H9 (cell line): Measurements from ENCODE around the gene CEP170B. TPM values are rescaled to one million over a fixed set of nuclear protein-coding genes. Genes with fewer than 3 reads are reported as not detected.

ENCODE experiments used
- DNase-seq: peaks from one replicate; pipeline ENCODE4 v3.0.0-alpha.2; 2017
- H2AFZ ChIP-seq: one replicate; pipeline ENCODE4 v1.6.1; 2013; ENCODE audit warnings: mild to moderate bottlenecking, low read length, control low read depth, moderate library complexity
- H2AK5ac ChIP-seq: 2 replicates; pipeline ENCODE4 v1.6.1; 2013; ENCODE audit warnings: low read length, control low read depth, mixed read lengths; ENCODE audit not compliant: insufficient read length
- H2BK120ac ChIP-seq: one replicate; pipeline ENCODE4 v1.6.1; 2013; ENCODE audit warnings: low read depth, mild to moderate bottlenecking, low read length, control low read depth, inconsistent platforms; ENCODE audit not compliant: poor library complexity, severe bottlenecking
- H2BK12ac ChIP-seq: 2 replicates; pipeline ENCODE4 v1.6.1; 2013; ENCODE audit warnings: low read length, control low read depth, mixed read lengths, low read depth; ENCODE audit not compliant: insufficient read length
- H2BK15ac ChIP-seq: 2 replicates; pipeline ENCODE4 v1.6.1; 2013; ENCODE audit warnings: low read depth, low read length, control low read depth
- H2BK20ac ChIP-seq: one replicate; pipeline ENCODE4 v1.6.1; 2013; ENCODE audit warnings: low read depth, mild to moderate bottlenecking, low read length, control low read depth, inconsistent platforms; ENCODE audit not compliant: poor library complexity, severe bottlenecking
- H2BK5ac ChIP-seq: 2 replicates; pipeline ENCODE4 v1.6.1; 2013; ENCODE audit warnings: low read length, control low read depth, mixed read lengths; ENCODE audit not compliant: insufficient read length
- H3K14ac ChIP-seq: 2 replicates; pipeline ENCODE4 v1.6.1; 2013; ENCODE audit warnings: low read length, control low read depth; ENCODE audit not compliant: insufficient read depth
- H3K18ac ChIP-seq: 2 replicates; pipeline ENCODE4 v1.6.1; 2013; ENCODE audit warnings: low read depth, mild to moderate bottlenecking, mixed read lengths, low read length, control low read depth; ENCODE audit not compliant: insufficient read length
- H3K23ac ChIP-seq: 2 replicates; pipeline ENCODE4 v1.6.1; 2013; ENCODE audit warnings: low read length, control low read depth, mixed read lengths, low read depth; ENCODE audit not compliant: insufficient read length
- H3K23me2 ChIP-seq: 2 replicates; pipeline ENCODE4 v1.6.1; 2013; ENCODE audit warnings: low read depth, mild to moderate bottlenecking, mixed read lengths, low read length, control low read depth; ENCODE audit not compliant: insufficient read length, poor library complexity, severe bottlenecking
- H3K27ac ChIP-seq: 2 replicates; pipeline ENCODE4 v1.5.1; 2013; ENCODE audit warnings: low read length, control low read depth, mixed read lengths, low read depth; ENCODE audit not compliant: insufficient read length
- H3K27me3 ChIP-seq: 2 replicates; pipeline ENCODE4 v1.6.1; 2013; ENCODE audit warnings: low read length, control low read depth, inconsistent platforms; ENCODE audit not compliant: insufficient read depth
- H3K4ac ChIP-seq: 2 replicates; pipeline ENCODE4 v1.6.1; 2013; ENCODE audit warnings: low read depth, mild to moderate bottlenecking, control low read depth, inconsistent platforms, low read length, moderate library complexity
- H3K4me1 ChIP-seq: 2 replicates; pipeline ENCODE4 v1.6.1; 2013; ENCODE audit warnings: low read length, control low read depth, inconsistent platforms; ENCODE audit not compliant: insufficient read depth
- H3K4me2 ChIP-seq: 2 replicates; pipeline ENCODE4 v1.6.1; 2013; ENCODE audit warnings: low read length, control low read depth, mixed read lengths; ENCODE audit not compliant: insufficient read length, insufficient read depth
- H3K56ac ChIP-seq: 2 replicates; pipeline ENCODE4 v1.6.1; 2013; ENCODE audit warnings: low read depth, mild to moderate bottlenecking, mixed read lengths, low read length, control low read depth; ENCODE audit not compliant: insufficient read length
- H3K79me1 ChIP-seq: 2 replicates; pipeline ENCODE4 v1.6.1; 2013; ENCODE audit warnings: low read depth, mild to moderate bottlenecking, moderate library complexity, low read length, control low read depth, inconsistent platforms; ENCODE audit not compliant: insufficient read depth, poor library complexity, severe bottlenecking
- H3K79me2 ChIP-seq: 2 replicates; pipeline ENCODE4 v1.6.1; 2013; ENCODE audit warnings: low read length, control low read depth, inconsistent platforms; ENCODE audit not compliant: insufficient read depth
- H3K9ac ChIP-seq: 2 replicates; pipeline ENCODE4 v1.6.1; 2013; ENCODE audit warnings: low read length, control low read depth, mixed read lengths; ENCODE audit not compliant: insufficient read length; ENCODE audit errors: extremely low read depth
- H3K9me3 ChIP-seq: one replicate; pipeline ENCODE4 v1.6.1; 2013; ENCODE audit warnings: low read depth, low read length, inconsistent platforms; ENCODE audit not compliant: control insufficient read depth
- H3T11ph ChIP-seq: one replicate; pipeline ENCODE4 v1.6.1; 2013; ENCODE audit warnings: mild to moderate bottlenecking, low read length, control low read depth, inconsistent platforms
- H4K20me1 ChIP-seq: one replicate; pipeline ENCODE4 v1.6.1; 2013; ENCODE audit not compliant: control insufficient read depth, insufficient read length, insufficient read depth
- H4K5ac ChIP-seq: 2 replicates; pipeline ENCODE4 v1.6.1; 2013; ENCODE audit warnings: low read depth, mild to moderate bottlenecking, mixed read lengths, low read length, control low read depth; ENCODE audit not compliant: insufficient read length
- H4K8ac ChIP-seq: replicated peaks from 2 replicates; pipeline ENCODE4 v1.6.1; 2013; ENCODE audit warnings: low read length, control low read depth, mixed read lengths, low read depth; ENCODE audit not compliant: insufficient read length
- H4K91ac ChIP-seq: 2 replicates; pipeline ENCODE4 v1.6.1; 2013; ENCODE audit warnings: low read depth, mild to moderate bottlenecking, moderate library complexity, mixed read lengths, low read length, control low read depth; ENCODE audit not compliant: insufficient read length
- H3K27ac Mint-ChIP-seq, 3 experiments: 2 replicates in 2 of 3; 3 replicates in 1 of 3; pipeline ENCODE4 v1.8.0; 2020 to 2021; ENCODE audit warnings: mixed read lengths in 3 of 3, mild to moderate bottlenecking in 1 of 3, moderate library complexity in 1 of 3
- H3K27me3 Mint-ChIP-seq: 2 replicates; pipeline ENCODE4 v1.8.0; 2021; ENCODE audit warnings: low read depth, mild to moderate bottlenecking, moderate library complexity, mixed read lengths
- H3K36me3 Mint-ChIP-seq, 3 experiments: 2 replicates in 2 of 3; 3 replicates in 1 of 3; pipeline ENCODE4 v1.8.0; 2020 to 2021; ENCODE audit warnings: low read depth in 3 of 3, mixed read lengths in 3 of 3; ENCODE audit not compliant: insufficient read depth in 1 of 3
- H3K4me1 Mint-ChIP-seq, 2 experiments: 2 replicates each; pipeline ENCODE4 v1.8.0; 2020; ENCODE audit warnings: mixed read lengths in 2 of 2
- H3K4me3 Mint-ChIP-seq, 2 experiments: 2 replicates in 1 of 2; 3 replicates in 1 of 2; pipeline ENCODE4 v1.8.0; 2020 to 2021; ENCODE audit warnings: mild to moderate bottlenecking in 2 of 2, mixed read lengths in 2 of 2, moderate library complexity in 1 of 2
- H3K9me3 Mint-ChIP-seq, 2 experiments: 2 replicates in 1 of 2; 3 replicates in 1 of 2; pipeline ENCODE4 v1.8.0; 2020; ENCODE audit warnings: mild to moderate bottlenecking in 2 of 2, mixed read lengths in 2 of 2, moderate library complexity in 1 of 2
- CTCF ChIP-seq: fragments of 200-600 bp; sonication (generic); conservative IDR thresholded peaks from 3 replicates; pipeline ENCODE4 v1.8.0; 2021; ENCODE audit warnings: antibody characterized with exemption, mild to moderate bottlenecking
- WGBS: extraction: QIAGEN DNeasy Blood & Tissue Kit; methylation state at CpG from one replicate; pipeline ENCODE4 v1.1.7; 2013; ENCODE audit warnings: missing lambda C conversion rate, low lambda C conversion rate, mixed read lengths; ENCODE audit not compliant: insufficient read length; ENCODE audit errors: extremely low coverage; 5-methylcytosine and 5-hydroxymethylcytosine counted together
- total RNA-seq: library from RNA; stranded (reverse); gene quantifications from 2 replicates; pipeline ENCODE4 v1.2.1, GENCODE V29; 2021

The CEP170B gene
- total RNA-seq, 1 experiment from 2014 or later, result 28.8 TPM

GRCh38 chr14:104891121-104891551, 26.1 kb downstream of the CEP170B start:
- H2BK120ac ChIP-seq, result no peak overlapping the region
- no CpG with 5 or more reads among the region's 4 CpGs for WGBS
- H3K27ac Mint-ChIP-seq, result no peak overlapping the region

More at GRCh38 chr14:104891121-104891551, 26.1 kb downstream of the CEP170B start:
- no peak overlapping the region for H2BK15ac ChIP-seq
- H3K9ac ChIP-seq, result no peak overlapping the region
- no peak for TF ChIP-seq CTCF
- H3K23ac ChIP-seq, result no peak overlapping the region
- no peak overlapping the region for H3K18ac ChIP-seq
- H2BK12ac ChIP-seq, result no peak overlapping the region
- no peaks in the 10 kb centered on the region for H4K20me1 ChIP-seq
- H3K4me1 ChIP-seq, result no peaks in the 10 kb centered on the region
- no peaks in the 10 kb centered on the region for H3K79me1 ChIP-seq
- H4K91ac ChIP-seq, result no peak overlapping the region
- Mint-ChIP-seq H3K4me1 (peaks cover 2 to 5% of the 10 kb centered on the region in 2 experiments; a peak in 3 of 4 replicates), H3K9me3 (peaks cover 0 to 5% of the 10 kb centered on the region in 2 experiments; a peak in 1 of 5 replicates), H3K4me3 (no peak overlapping the region), H3K27me3 (no peaks in the 10 kb centered on the region; the same call in none of the 2 replicates), H3K36me3 (peaks cover 0 to 7% (median 0%) of the 10 kb centered on the region in 3 experiments; a peak in 2 of 7 replicates)
- H4K8ac ChIP-seq, result no peak overlapping the region
- no peak for DNase-seq
- no peak overlapping the region for H3K56ac ChIP-seq
- no peaks in the 10 kb centered on the region for H3K27me3 ChIP-seq
- H2AFZ ChIP-seq, result no peak overlapping the region
- no peaks in the 10 kb centered on the region for H3K79me2 ChIP-seq
- no peak overlapping the region for H2BK20ac ChIP-seq
- H2BK5ac ChIP-seq, result no peak overlapping the region
- no peak overlapping the region for H3K4me2 ChIP-seq
- no peak overlapping the region for H3K27ac ChIP-seq
- H2AK5ac ChIP-seq, result no peak overlapping the region
- no peak overlapping the region for H3K4ac ChIP-seq
- no peak overlapping the region for H3K14ac ChIP-seq
- H3K9me3 ChIP-seq, result no peaks in the 10 kb centered on the region
- no peak overlapping the region for H4K5ac ChIP-seq
- no peak overlapping the region for H3T11ph ChIP-seq
- no peaks in the 10 kb centered on the region for H3K23me2 ChIP-seq
